Measurements from ENCODE around the gene ZNF443. TPM values are rescaled to one million over a fixed set of nuclear protein-coding genes. Genes with fewer than 3 reads are reported as not detected.
A peak's percentile ranks its signal among the peaks of the same experiment; 100 is the strongest.
"Not testable (repeated sequence)": the region's sequence is repeated elsewhere in the genome, so short reads cannot be mapped to it uniquely, and the experiment has no call there.

The ZNF443 gene
- total RNA-seq, 1 experiment from 2014 or later, result 0.79 TPM

GRCh38 chr19:12400633-12401502 lies 40.0 kb downstream of the ZNF443 start, which contains the start of gene ZNF799:
Gene ZNF799, minus strand, starts transcription at chr19:12401271. Its CDS starts 201 bp downstream, at chr19:12401070.
- Mint-ChIP-seq H3K27ac (ENCODE audit: low read depth, unreplicated experiment) (peak within 1 kb of the TSS; percentile 69), H3K4me1 (ENCODE audit: insufficient read depth, unreplicated experiment) (no peaks in the 10 kb centered on the region), H3K36me3 (ENCODE audit: insufficient read depth, unreplicated experiment) (no peaks in the 10 kb centered on the region), H3K9me3 (ENCODE audit: unreplicated experiment) (no peaks in the 10 kb centered on the region), H3K27me3 (ENCODE audit: insufficient read depth, unreplicated experiment) (no peaks in the 10 kb centered on the region), H3K4me3 (ENCODE audit: unreplicated experiment) (peak within 1 kb of the TSS; percentile 87)
- TF ChIP-seq, protein P1, sequence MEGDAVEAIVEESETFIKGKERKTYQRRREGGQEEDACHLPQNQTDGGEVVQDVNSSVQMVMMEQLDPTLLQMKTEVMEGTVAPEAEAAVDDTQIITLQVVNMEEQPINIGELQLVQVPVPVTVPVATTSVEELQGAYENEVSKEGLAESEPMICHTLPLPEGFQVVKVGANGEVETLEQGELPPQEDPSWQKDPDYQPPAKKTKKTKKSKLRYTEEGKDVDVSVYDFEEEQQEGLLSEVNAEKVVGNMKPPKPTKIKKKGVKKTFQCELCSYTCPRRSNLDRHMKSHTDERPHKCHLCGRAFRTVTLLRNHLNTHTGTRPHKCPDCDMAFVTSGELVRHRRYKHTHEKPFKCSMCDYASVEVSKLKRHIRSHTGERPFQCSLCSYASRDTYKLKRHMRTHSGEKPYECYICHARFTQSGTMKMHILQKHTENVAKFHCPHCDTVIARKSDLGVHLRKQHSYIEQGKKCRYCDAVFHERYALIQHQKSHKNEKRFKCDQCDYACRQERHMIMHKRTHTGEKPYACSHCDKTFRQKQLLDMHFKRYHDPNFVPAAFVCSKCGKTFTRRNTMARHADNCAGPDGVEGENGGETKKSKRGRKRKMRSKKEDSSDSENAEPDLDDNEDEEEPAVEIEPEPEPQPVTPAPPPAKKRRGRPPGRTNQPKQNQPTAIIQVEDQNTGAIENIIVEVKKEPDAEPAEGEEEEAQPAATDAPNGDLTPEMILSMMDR (IDR thresholded peaks at IDR 0.05; ENCODE audit: unreplicated experiment), result no peak
- intact Hi-C loops (cut with micrococcal nuclease), result loop anchor here (2.0 kb wide), 4 partner anchors 40 to 150 kb away; partner anchors contain the start of genes ZNF443, ZNF563 and ZNF564
- ChIA-PET POLR2A (interaction anchor here (0.6 to 3.2 kb wide), 16 partner anchors 25 to 261 kb away, joined by 3 to 21 read pairs (median 5); partner anchors contain the start of genes ZNF136, ZNF20, ZNF44 and ZNF443), CTCF (interaction anchor here (0.6 to 0.9 kb wide), 4 partner anchors 39 to 163 kb away, joined by 3 to 4 read pairs (median 3); no protein-coding TSS in a partner anchor)
- BruUV-seq (replicated peaks), result TSS peak; percentile 22
- peak; percentile 99 for DNase-seq (ENCODE audit: unreplicated experiment)

DNA sequence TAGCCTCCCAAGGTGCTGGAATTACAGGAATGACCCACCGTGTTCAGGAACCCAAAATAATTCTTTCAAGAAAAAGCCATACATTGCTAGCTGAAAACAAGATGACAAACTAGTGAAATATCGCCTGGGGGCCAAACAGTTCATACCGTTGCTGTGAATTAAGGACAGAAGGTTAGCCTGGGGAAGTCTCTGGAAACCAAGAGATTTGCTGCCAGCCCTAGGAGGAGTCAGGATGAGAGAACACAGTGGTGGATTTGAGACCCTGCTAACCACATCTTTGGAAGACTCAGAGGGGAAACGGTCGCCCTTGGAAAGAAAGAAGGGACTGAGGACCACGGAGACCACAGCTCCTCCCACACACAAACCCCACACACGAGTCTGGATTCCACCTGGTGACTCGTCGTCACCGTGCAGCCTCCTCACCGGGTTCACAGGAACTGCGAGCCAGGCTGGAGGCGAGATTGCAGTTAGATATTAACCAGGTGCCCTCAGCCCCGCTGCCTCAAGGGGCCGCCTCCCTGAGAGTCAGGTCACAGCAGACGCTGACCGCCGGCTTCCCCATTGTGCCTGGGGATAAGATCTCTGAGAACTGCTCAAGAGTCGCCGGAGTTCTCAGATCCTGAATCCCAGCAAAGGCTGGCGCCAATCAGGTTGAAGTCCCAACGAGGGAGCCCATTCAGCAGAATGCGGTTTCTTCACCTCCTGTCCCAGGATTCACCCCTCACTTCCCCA lies 40.8 kb downstream of the ZNF443 start:
- DNase-seq (ENCODE audit: unreplicated experiment), result peak; percentile 29
- H3K36me3 Mint-ChIP-seq (ENCODE audit: insufficient read depth, unreplicated experiment); CTCF ChIA-PET; H3K4me1 Mint-ChIP-seq (ENCODE audit: insufficient read depth, unreplicated experiment); BruUV-seq (replicated peaks); H3K9me3 Mint-ChIP-seq (ENCODE audit: unreplicated experiment); H3K27me3 Mint-ChIP-seq (ENCODE audit: insufficient read depth, unreplicated experiment): not testable (repeated sequence)
- POLR2A ChIA-PET, result interaction anchor here (0.8 to 3.2 kb wide), 7 partner anchors 40 to 211 kb away, joined by 3 to 21 read pairs (median 7); partner anchors contain the start of genes ZNF44, ZNF443, ZNF490 and ZNF563
- peak overlapping the region; percentile 69 for H3K27ac Mint-ChIP-seq (ENCODE audit: low read depth, unreplicated experiment)
- intact Hi-C loops (cut with micrococcal nuclease), result loop anchor here (2.0 kb wide), 4 partner anchors 41 to 151 kb away; partner anchors contain the start of genes ZNF443, ZNF563 and ZNF564
- peak overlapping the region; percentile 87 for H3K4me3 Mint-ChIP-seq (ENCODE audit: unreplicated experiment)

- H3K4me1 Mint-ChIP-seq (ENCODE audit: insufficient read depth, unreplicated experiment); BruUV-seq (replicated peaks); POLR2A ChIA-PET; H3K27ac Mint-ChIP-seq (ENCODE audit: low read depth, unreplicated experiment); H3K27me3 Mint-ChIP-seq (ENCODE audit: insufficient read depth, unreplicated experiment); H3K9me3 Mint-ChIP-seq (ENCODE audit: unreplicated experiment); H3K4me3 Mint-ChIP-seq (ENCODE audit: unreplicated experiment); DNase-seq (ENCODE audit: unreplicated experiment); intact Hi-C loops (cut with micrococcal nuclease): not testable (repeated sequence)
- H3K36me3 Mint-ChIP-seq (ENCODE audit: insufficient read depth, unreplicated experiment), result peaks cover 13% of the 10 kb centered on the region
- CTCF ChIA-PET, result interaction anchor here (0.6 kb wide), 1 partner anchor 1268 kb away, joined by 4 read pairs; no protein-coding TSS in a partner anchor
These were observed 49.7 kb downstream of the ZNF443 start for GRCh38 chr19:12391148-12391547.

DNA sequence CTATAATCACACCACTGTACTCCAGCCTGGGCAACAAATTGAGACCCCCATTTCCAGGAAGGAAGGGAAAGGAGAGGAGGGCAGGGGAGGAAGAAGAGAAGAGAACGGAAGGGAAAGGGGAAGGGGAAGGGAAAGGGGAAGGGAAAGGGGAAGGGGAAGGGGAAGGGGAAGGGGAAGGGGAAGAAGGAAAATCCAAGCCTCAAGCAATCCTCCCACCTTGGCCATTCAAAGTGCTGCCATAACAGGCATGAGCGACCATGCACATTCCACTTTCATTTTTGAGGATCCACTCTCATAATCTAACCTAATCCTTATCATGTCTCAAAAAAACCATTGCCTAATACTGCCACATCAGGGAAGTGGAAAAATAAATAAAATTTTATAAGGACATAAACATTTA lies 54.5 kb downstream of the ZNF443 start:
- intact Hi-C loops (cut with micrococcal nuclease); H3K4me1 Mint-ChIP-seq (ENCODE audit: insufficient read depth, unreplicated experiment); DNase-seq (ENCODE audit: unreplicated experiment); H3K4me3 Mint-ChIP-seq (ENCODE audit: unreplicated experiment); BruUV-seq (replicated peaks); H3K27ac Mint-ChIP-seq (ENCODE audit: low read depth, unreplicated experiment); POLR2A ChIA-PET; H3K27me3 Mint-ChIP-seq (ENCODE audit: insufficient read depth, unreplicated experiment); CTCF ChIA-PET; H3K36me3 Mint-ChIP-seq (ENCODE audit: insufficient read depth, unreplicated experiment); H3K9me3 Mint-ChIP-seq (ENCODE audit: unreplicated experiment): not testable (repeated sequence)

DNA sequence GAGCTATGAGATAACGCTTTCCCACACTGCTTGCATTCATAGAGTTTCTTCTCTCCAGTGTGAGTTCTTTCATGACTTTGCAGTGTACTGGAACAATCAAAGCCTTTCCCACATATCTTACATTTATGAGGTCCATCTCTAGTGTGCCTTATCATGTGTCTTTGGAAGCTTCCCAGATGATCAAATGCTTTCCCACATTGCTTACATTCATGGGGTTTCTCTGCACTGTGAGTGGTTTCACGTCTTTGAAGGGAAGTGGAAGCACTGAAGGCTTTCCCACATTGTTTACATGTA lies 60.4 kb downstream of the ZNF443 start:
- Mint-ChIP-seq H3K4me3 (ENCODE audit: unreplicated experiment) (no peak overlapping the region), H3K27ac (ENCODE audit: low read depth, unreplicated experiment) (no peak overlapping the region), H3K27me3 (ENCODE audit: insufficient read depth, unreplicated experiment) (no peaks in the 10 kb centered on the region), H3K4me1 (ENCODE audit: insufficient read depth, unreplicated experiment) (no peaks in the 10 kb centered on the region), H3K36me3 (ENCODE audit: insufficient read depth, unreplicated experiment) (no peaks in the 10 kb centered on the region), H3K9me3 (ENCODE audit: unreplicated experiment) (peaks cover 27% of the 10 kb centered on the region)
- DNase-seq (ENCODE audit: unreplicated experiment), result no peak
- TF ChIP-seq, protein P1 (IDR thresholded peaks at IDR 0.05; ENCODE audit: unreplicated experiment), result no peak
- BruUV-seq (replicated peaks), result no TSS peak
- POLR2A ChIA-PET, result no interaction called here
- CTCF ChIA-PET, result no interaction called here
- intact Hi-C loops (cut with micrococcal nuclease), result no loop called here
